Mesothelial cell of epicardium (in vitro differentiated cells): ENCODE results near the gene LRFN4. TPM values are rescaled to one million over a fixed set of nuclear protein-coding genes. Genes with fewer than 3 reads are reported as not detected.

Experiments
- DNase-seq, 2 experiments: peaks; one replicate each; pipeline ENCODE4 v3.0.0; 2021; ENCODE audit warnings: low spot score in 2 of 2; ENCODE audit not compliant: unreplicated experiment in 2 of 2
- H3K27ac Mint-ChIP-seq: 2 replicates; pipeline ENCODE4 v1.8.0; 2021; ENCODE audit warnings: mixed read lengths
- H3K27me3 Mint-ChIP-seq: 2 replicates; pipeline ENCODE4 v1.8.0; 2021; ENCODE audit warnings: low read depth, mixed read lengths
- H3K36me3 Mint-ChIP-seq: 2 replicates; pipeline ENCODE4 v1.8.0; 2021; ENCODE audit warnings: mixed read lengths
- H3K4me1 Mint-ChIP-seq: 2 replicates; pipeline ENCODE4 v1.8.0; 2021; ENCODE audit warnings: mixed read lengths
- H3K4me3 Mint-ChIP-seq: 2 replicates; pipeline ENCODE4 v1.8.0; 2021; ENCODE audit warnings: mild to moderate bottlenecking, moderate library complexity, mixed read lengths
- H3K9me3 Mint-ChIP-seq: 2 replicates; pipeline ENCODE4 v1.8.0; 2021; ENCODE audit warnings: mixed read lengths
- CTCF ChIP-seq: fragments of 200-600 bp; sonication (generic); IDR thresholded peaks from one replicate; pipeline ENCODE4 v1.5.0; 2021; ENCODE audit warnings: antibody characterized with exemption; ENCODE audit not compliant: unreplicated experiment
- total RNA-seq: library from RNA; stranded (reverse); gene quantifications from 3 replicates; pipeline ENCODE4 v1.2.1, GENCODE V29; 2021

LRFN4 gene
- total RNA-seq, 1 donor from 2014 or later: 26.6 TPM

- no peaks in the 10 kb centered on the region for H3K27me3 Mint-ChIP-seq
- H3K36me3 Mint-ChIP-seq: no peaks in the 10 kb centered on the region
- TF ChIP-seq CTCF: no peak
- no peaks in the 10 kb centered on the region for H3K4me1 Mint-ChIP-seq
- H3K9me3 Mint-ChIP-seq: no peaks in the 10 kb centered on the region
- H3K27ac Mint-ChIP-seq: no peak overlapping the region
- no peak overlapping the region for H3K4me3 Mint-ChIP-seq
- DNase-seq: no peak
Measured at GRCh38 chr11:66861774-66862558, 5.1 kb downstream of the LRFN4 start.

GRCh38 chr11:66862559-66863037 is 5.7 kb downstream of the LRFN4 start:
- Mint-ChIP-seq H3K4me1 (no peaks in the 10 kb centered on the region), H3K4me3 (no peak overlapping the region), H3K27me3 (no peaks in the 10 kb centered on the region), H3K9me3 (no peaks in the 10 kb centered on the region), H3K27ac (no peak overlapping the region), H3K36me3 (no peaks in the 10 kb centered on the region)
- DNase-seq: no peak
- TF ChIP-seq CTCF: no peak

- Mint-ChIP-seq H3K9me3 (no peaks in the 10 kb centered on the region), H3K36me3 (no peaks in the 10 kb centered on the region), H3K4me1 (peaks cover under 1% of the 10 kb centered on the region), H3K27ac (no peak overlapping the region), H3K4me3 (no peak overlapping the region), H3K27me3 (no peaks in the 10 kb centered on the region)
- no peak for TF ChIP-seq CTCF
- DNase-seq: no peak
Measured at GRCh38 chr11:66863428-66864125, 6.7 kb downstream of the LRFN4 start.

- no peak overlapping the region for H3K4me3 Mint-ChIP-seq
- TF ChIP-seq CTCF: no peak
- H3K27me3 Mint-ChIP-seq: no peaks in the 10 kb centered on the region
- H3K9me3 Mint-ChIP-seq: no peaks in the 10 kb centered on the region
- no peak overlapping the region for H3K27ac Mint-ChIP-seq
- H3K4me1 Mint-ChIP-seq: peaks cover 5% of the 10 kb centered on the region
- no peaks in the 10 kb centered on the region for H3K36me3 Mint-ChIP-seq
- no peak for DNase-seq
Measured at GRCh38 chr11:66864172-66864901, 7.5 kb downstream of the LRFN4 start.

- no peak for DNase-seq
- no peaks in the 10 kb centered on the region for H3K36me3 Mint-ChIP-seq
- peaks cover 5% of the 10 kb centered on the region for H3K4me1 Mint-ChIP-seq
- TF ChIP-seq CTCF: no peak
- H3K27me3 Mint-ChIP-seq: no peaks in the 10 kb centered on the region
- H3K27ac Mint-ChIP-seq: no peak overlapping the region
- no peak overlapping the region for H3K4me3 Mint-ChIP-seq
- H3K9me3 Mint-ChIP-seq: no peaks in the 10 kb centered on the region
Measured at GRCh38 chr11:66864924-66865697, 8.2 kb downstream of the LRFN4 start.
